Chondrocyte (in vitro differentiated cells): ENCODE measurements around the gene EGFR. TPM values are rescaled to one million over a fixed set of nuclear protein-coding genes. Genes with fewer than 3 reads are reported as not detected.
A peak's percentile ranks its signal among the peaks of the same experiment; 100 is the strongest.

Experiments used
- DNase-seq: peaks from one replicate; pipeline ENCODE4 v3.0.0; 2021; ENCODE audit warnings: mixed read lengths, low spot score
- H3K27ac Mint-ChIP-seq: one replicate; pipeline ENCODE4 v1.8.0; 2021; ENCODE audit warnings: mild to moderate bottlenecking, moderate library complexity, mixed read lengths; ENCODE audit not compliant: unreplicated experiment
- H3K27me3 Mint-ChIP-seq: 2 replicates; pipeline ENCODE4 v1.8.0; 2021; ENCODE audit warnings: low read depth, mixed read lengths
- H3K36me3 Mint-ChIP-seq: 2 replicates; pipeline ENCODE4 v1.8.0; 2021; ENCODE audit warnings: low read depth, mixed read lengths
- H3K4me1 Mint-ChIP-seq: 2 replicates; pipeline ENCODE4 v1.8.0; 2021; ENCODE audit warnings: low read depth, mild to moderate bottlenecking, mixed read lengths
- H3K4me3 Mint-ChIP-seq: one replicate; pipeline ENCODE4 v1.8.0; 2021; ENCODE audit warnings: mild to moderate bottlenecking, moderate library complexity, mixed read lengths; ENCODE audit not compliant: unreplicated experiment
- H3K9me3 Mint-ChIP-seq: 2 replicates; pipeline ENCODE4 v1.8.0; 2021; ENCODE audit warnings: low read depth, mixed read lengths
- CTCF ChIP-seq: fragments of 200-600 bp; sonication (generic); IDR thresholded peaks from 2 replicates; pipeline ENCODE4 v1.5.0; 2021; ENCODE audit warnings: antibody characterized with exemption, mild to moderate bottlenecking, moderate library complexity
- total RNA-seq: library from RNA; stranded (reverse); gene quantifications from 3 replicates; pipeline ENCODE4 v1.2.1, GENCODE V29; 2021

The EGFR gene
- total RNA-seq, 1 donor from 2014 or later: 25.5 TPM

DNA sequence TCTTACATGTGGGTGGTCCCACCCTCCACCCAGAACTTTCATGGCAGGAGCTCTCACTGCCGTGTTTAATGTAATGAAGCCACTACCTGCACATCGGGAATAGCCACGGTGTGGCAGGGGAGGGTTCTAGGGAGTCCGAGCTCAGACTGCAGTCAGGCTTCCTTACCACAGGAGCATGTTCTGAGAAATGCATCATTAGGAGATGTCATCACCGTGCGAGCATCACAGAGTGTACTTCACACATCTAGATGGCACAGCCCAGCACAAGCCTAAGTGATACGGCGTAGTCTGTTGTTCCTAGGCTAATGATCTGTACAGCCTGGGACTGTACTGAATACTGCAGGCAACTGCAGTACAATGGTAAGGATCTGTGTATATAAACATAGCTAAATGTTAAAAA, 193.4 kb downstream of the EGFR start:
- Mint-ChIP-seq H3K9me3 (no peaks in the 10 kb centered on the region), H3K4me1 (peaks cover 39% of the 10 kb centered on the region), H3K27ac (no peak overlapping the region), H3K4me3 (no peak overlapping the region), H3K36me3 (peaks cover 3% of the 10 kb centered on the region), H3K27me3 (no peaks in the 10 kb centered on the region)
- DNase-seq: no peak
- TF ChIP-seq CTCF: no peak

DNA sequence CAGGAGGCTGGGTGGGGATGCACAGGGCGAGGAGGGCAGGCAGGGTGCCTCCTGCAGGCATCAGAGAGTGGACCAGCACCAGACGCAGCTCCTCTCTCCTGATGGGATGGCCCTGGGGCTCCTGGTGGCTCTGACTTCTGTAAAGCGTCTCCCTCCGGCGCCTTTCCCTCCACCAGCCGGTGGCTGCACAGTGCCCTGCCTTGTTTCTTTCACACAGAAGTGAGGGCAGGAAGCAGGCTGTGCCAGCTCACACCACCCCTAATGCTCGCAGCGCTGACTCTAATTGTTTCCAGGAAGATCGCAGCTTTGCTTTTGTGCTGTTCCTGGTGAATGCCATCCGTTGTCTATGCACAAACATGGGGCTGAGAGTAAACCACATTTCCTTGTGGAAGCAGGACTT, 194.0 kb downstream of the EGFR start:
- Mint-ChIP-seq H3K4me1 (peaks cover 39% of the 10 kb centered on the region), H3K27ac (peak overlapping the region; percentile 17)

GRCh38 chr7:55214707-55215106, 195.9 kb downstream of the EGFR start:
- Mint-ChIP-seq H3K9me3 (no peaks in the 10 kb centered on the region), H3K4me3 (no peak overlapping the region), H3K4me1 (peaks cover 28% of the 10 kb centered on the region), H3K36me3 (no peaks in the 10 kb centered on the region), H3K27me3 (no peaks in the 10 kb centered on the region), H3K27ac (no peak overlapping the region)
- DNase-seq: no peak
- no peak for TF ChIP-seq CTCF

More for the DNA sequence above, 194.0 kb downstream of the EGFR start:
- H3K27me3 Mint-ChIP-seq: no peaks in the 10 kb centered on the region
- H3K36me3 Mint-ChIP-seq: peaks cover 3% of the 10 kb centered on the region
- no peak for TF ChIP-seq CTCF
- DNase-seq: no peak
- H3K9me3 Mint-ChIP-seq: no peaks in the 10 kb centered on the region
- no peak overlapping the region for H3K4me3 Mint-ChIP-seq

GRCh38 chr7:55223023-55223422, 204.2 kb downstream of the EGFR start:
- Mint-ChIP-seq H3K27ac (no peak overlapping the region), H3K36me3 (peaks cover 1% of the 10 kb centered on the region), H3K4me3 (no peak overlapping the region), H3K27me3 (no peaks in the 10 kb centered on the region), H3K9me3 (peaks cover 12% of the 10 kb centered on the region), H3K4me1 (no peaks in the 10 kb centered on the region)
- TF ChIP-seq CTCF: no peak
- DNase-seq: no peak

- peaks cover 3% of the 10 kb centered on the region for H3K36me3 Mint-ChIP-seq
- no peak overlapping the region for H3K27ac Mint-ChIP-seq
- H3K9me3 Mint-ChIP-seq: peaks cover 19% of the 10 kb centered on the region
- H3K4me1 Mint-ChIP-seq: peaks cover under 1% of the 10 kb centered on the region
- no peak overlapping the region for H3K4me3 Mint-ChIP-seq
- no peak for DNase-seq
- TF ChIP-seq CTCF: no peak
- no peaks in the 10 kb centered on the region for H3K27me3 Mint-ChIP-seq
These were observed 205.3 kb downstream of the EGFR start for GRCh38 chr7:55224111-55224510.
